IPS-15b (cell line): ENCODE data around the gene PACRG.

Experiments
- H3K27me3 ChIP-seq: one replicate; pipeline ENCODE4 v1.6.1; 2013; ENCODE audit warnings: low read length; ENCODE audit not compliant: control insufficient read depth, insufficient read depth
- H3K36me3 ChIP-seq: one replicate; pipeline ENCODE4 v1.6.1; 2013; ENCODE audit warnings: low read length; ENCODE audit not compliant: control insufficient read depth, insufficient read depth
- H3K4me1 ChIP-seq: one replicate; pipeline ENCODE4 v1.6.1; 2013; ENCODE audit warnings: mild to moderate bottlenecking, low read length; ENCODE audit not compliant: control insufficient read depth, insufficient read depth
- H3K4me3 ChIP-seq: one replicate; pipeline ENCODE4 v1.5.1; 2013; ENCODE audit warnings: low read depth, low read length
- H3K9ac ChIP-seq: one replicate; pipeline ENCODE4 v1.6.1; 2013; ENCODE audit warnings: low read depth, mild to moderate bottlenecking, low read length
- H3K9me3 ChIP-seq: one replicate; pipeline ENCODE4 v1.6.1; 2013; ENCODE audit warnings: mild to moderate bottlenecking, low read length; ENCODE audit not compliant: control insufficient read depth, insufficient read depth

Gene PACRG

GRCh38 chr6:163261361-163261760, 533.6 kb downstream of the PACRG start:
- no peak overlapping the region for H3K9ac ChIP-seq
- peaks cover 11% of the 10 kb centered on the region for H3K4me1 ChIP-seq
- no peaks in the 10 kb centered on the region for H3K36me3 ChIP-seq
- no peaks in the 10 kb centered on the region for H3K9me3 ChIP-seq
- H3K4me3 ChIP-seq = peak overlapping the region; percentile 52
- peaks cover 10% of the 10 kb centered on the region for H3K27me3 ChIP-seq

GRCh38 chr6:163262080-163262479, 534.3 kb downstream of the PACRG start:
- H3K4me1 ChIP-seq = peaks cover 11% of the 10 kb centered on the region
- H3K9ac ChIP-seq = no peak overlapping the region
- H3K27me3 ChIP-seq = peaks cover 10% of the 10 kb centered on the region
- no peaks in the 10 kb centered on the region for H3K9me3 ChIP-seq
- H3K4me3 ChIP-seq = no peak overlapping the region
- H3K36me3 ChIP-seq = no peaks in the 10 kb centered on the region

GRCh38 chr6:163263196-163263595, 535.4 kb downstream of the PACRG start:
- H3K9me3 ChIP-seq = no peaks in the 10 kb centered on the region
- H3K4me3 ChIP-seq = no peak overlapping the region
- no peaks in the 10 kb centered on the region for H3K36me3 ChIP-seq
- peaks cover 10% of the 10 kb centered on the region for H3K27me3 ChIP-seq
- no peak overlapping the region for H3K9ac ChIP-seq
- H3K4me1 ChIP-seq = peaks cover 11% of the 10 kb centered on the region

GRCh38 chr6:163263998-163264661, 536.4 kb downstream of the PACRG start:
- Histone ChIP-seq H3K4me3 (no peak overlapping the region), H3K27me3 (peaks cover 5% of the 10 kb centered on the region)

GRCh38 chr6:163264662-163265035, 536.9 kb downstream of the PACRG start:
- Histone ChIP-seq H3K9ac (no peak overlapping the region), H3K27me3 (no peaks in the 10 kb centered on the region), H3K9me3 (no peaks in the 10 kb centered on the region), H3K4me1 (peaks cover 8% of the 10 kb centered on the region), H3K36me3 (no peaks in the 10 kb centered on the region), H3K4me3 (no peak overlapping the region)

More at GRCh38 chr6:163263998-163264661, 536.4 kb downstream of the PACRG start:
- Histone ChIP-seq H3K36me3 (no peaks in the 10 kb centered on the region), H3K4me1 (peaks cover 11% of the 10 kb centered on the region), H3K9ac (no peak overlapping the region), H3K9me3 (no peaks in the 10 kb centered on the region)

- Histone ChIP-seq H3K9ac (no peak overlapping the region), H3K27me3 (no peaks in the 10 kb centered on the region), H3K4me3 (no peak overlapping the region), H3K36me3 (no peaks in the 10 kb centered on the region), H3K4me1 (no peaks in the 10 kb centered on the region), H3K9me3 (no peaks in the 10 kb centered on the region)
Observed at GRCh38 chr6:163281634-163282033, 553.9 kb downstream of the PACRG start.

- Histone ChIP-seq H3K27me3 (no peaks in the 10 kb centered on the region), H3K36me3 (no peaks in the 10 kb centered on the region), H3K9ac (no peak overlapping the region), H3K4me1 (no peaks in the 10 kb centered on the region), H3K9me3 (no peaks in the 10 kb centered on the region), H3K4me3 (no peak overlapping the region)
Observed at GRCh38 chr6:163282672-163283071, 554.9 kb downstream of the PACRG start.

- Histone ChIP-seq H3K27me3 (no peaks in the 10 kb centered on the region), H3K4me1 (no peaks in the 10 kb centered on the region), H3K4me3 (no peak overlapping the region), H3K9me3 (no peaks in the 10 kb centered on the region), H3K9ac (no peak overlapping the region), H3K36me3 (no peaks in the 10 kb centered on the region)
Observed at GRCh38 chr6:163284151-163284550, 556.4 kb downstream of the PACRG start.

GRCh38 chr6:163285691-163286090, 557.9 kb downstream of the PACRG start:
- Histone ChIP-seq H3K9me3 (no peaks in the 10 kb centered on the region), H3K4me3 (no peak overlapping the region), H3K9ac (no peak overlapping the region), H3K4me1 (no peaks in the 10 kb centered on the region), H3K36me3 (no peaks in the 10 kb centered on the region), H3K27me3 (no peaks in the 10 kb centered on the region)

GRCh38 chr6:163287626-163288025, 559.9 kb downstream of the PACRG start:
- H3K4me1 ChIP-seq = no peaks in the 10 kb centered on the region
- H3K9ac ChIP-seq = no peak overlapping the region
- no peaks in the 10 kb centered on the region for H3K9me3 ChIP-seq
- no peak overlapping the region for H3K4me3 ChIP-seq
- no peaks in the 10 kb centered on the region for H3K27me3 ChIP-seq
- H3K36me3 ChIP-seq = no peaks in the 10 kb centered on the region

GRCh38 chr6:163288066-163288465, 560.3 kb downstream of the PACRG start:
- Histone ChIP-seq H3K36me3 (no peaks in the 10 kb centered on the region), H3K27me3 (no peaks in the 10 kb centered on the region), H3K9ac (no peak overlapping the region), H3K9me3 (no peaks in the 10 kb centered on the region), H3K4me3 (no peak overlapping the region), H3K4me1 (no peaks in the 10 kb centered on the region)

- Histone ChIP-seq H3K36me3 (no peaks in the 10 kb centered on the region), H3K27me3 (no peaks in the 10 kb centered on the region), H3K9ac (no peak overlapping the region)
Observed at GRCh38 chr6:163288915-163289314, 561.1 kb downstream of the PACRG start.

More at GRCh38 chr6:163288915-163289314, 561.1 kb downstream of the PACRG start:
- H3K9me3 ChIP-seq = no peaks in the 10 kb centered on the region
- no peak overlapping the region for H3K4me3 ChIP-seq
- H3K4me1 ChIP-seq = no peaks in the 10 kb centered on the region
